ENCODE results near the gene VWA5A.

VWA5A gene

GRCh38 chr11:124193221-124194010 is 78.2 kb downstream of the VWA5A start:
- H3K4me1 ChIP-seq = no peaks in the 10 kb centered on the region; the same call in 1 of the 2 replicates
- in situ Hi-C loops (cut with MboI; ENCODE audit: low sequenced_read_pairs) = no loop called here
- DNase-seq (ENCODE audit: low spot score in 2 of 2) = peak in 1 of 2 experiments; percentile 4
- no peak overlapping the region for H3K4me3 ChIP-seq
- 0 out of 2 replicates have a peak, but pooled peaks cover 3% of the 10 kb centered on the region for H3K27me3 ChIP-seq (ENCODE audit: low read depth)
- H3K9me3 ChIP-seq = no peaks in the 10 kb centered on the region
- no peaks in the 10 kb centered on the region for H3K36me3 ChIP-seq (replicated peaks)

DNA sequence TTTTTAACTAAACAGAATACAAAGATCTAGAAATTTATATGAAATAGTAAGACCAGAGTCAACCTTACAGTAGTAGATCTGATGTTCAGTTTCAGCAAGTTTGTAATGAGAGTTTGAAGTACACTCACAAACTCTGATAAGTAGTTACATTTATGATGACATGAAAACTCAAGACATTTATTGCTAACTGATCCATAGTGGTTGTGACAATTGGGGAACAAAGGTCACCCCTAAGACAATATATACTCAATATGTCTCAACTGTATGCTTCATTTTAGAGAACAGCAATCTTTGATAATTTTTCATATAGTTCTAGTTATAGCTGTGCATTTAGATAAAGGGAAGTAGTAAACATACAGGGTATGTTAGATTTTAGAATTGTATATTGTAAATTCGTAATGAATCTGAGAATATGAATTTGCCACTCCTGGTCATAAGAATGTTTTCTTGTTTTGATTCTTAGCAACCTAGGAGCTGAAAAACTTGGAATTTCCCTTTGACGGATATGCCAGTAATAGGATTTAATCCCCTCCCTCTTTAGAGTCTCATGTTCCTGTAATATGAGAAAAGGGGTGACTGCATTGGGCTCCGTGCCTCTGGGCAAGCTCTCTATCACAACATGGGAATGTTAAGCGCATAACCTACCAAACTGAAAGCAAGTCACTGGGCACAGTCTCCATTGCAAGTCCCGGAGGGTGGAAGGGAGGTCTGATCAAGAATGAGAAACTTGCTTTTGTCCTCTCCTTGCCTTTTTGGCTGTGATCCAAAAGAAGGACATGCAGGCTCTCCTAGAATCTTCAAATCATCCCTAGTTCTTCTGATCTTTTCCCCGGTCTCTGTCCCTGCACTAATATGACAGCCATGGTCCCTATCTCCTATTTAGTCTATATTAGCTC is 79.3 kb downstream of the VWA5A start:
- H3K36me3 ChIP-seq (replicated peaks) = no peaks in the 10 kb centered on the region
- H3K9me3 ChIP-seq = no peaks in the 10 kb centered on the region
- H3K27me3 ChIP-seq (ENCODE audit: low read depth) = 0 out of 2 replicates have a peak, but pooled peaks cover 3% of the 10 kb centered on the region
- in situ Hi-C loops (cut with MboI; ENCODE audit: low sequenced_read_pairs) = no loop called here
- H3K4me3 ChIP-seq = no peak overlapping the region
- no peaks in the 10 kb centered on the region; the same call in 1 of the 2 replicates for H3K4me1 ChIP-seq
- DNase-seq (ENCODE audit: low spot score in 2 of 2) = no peak

DNA sequence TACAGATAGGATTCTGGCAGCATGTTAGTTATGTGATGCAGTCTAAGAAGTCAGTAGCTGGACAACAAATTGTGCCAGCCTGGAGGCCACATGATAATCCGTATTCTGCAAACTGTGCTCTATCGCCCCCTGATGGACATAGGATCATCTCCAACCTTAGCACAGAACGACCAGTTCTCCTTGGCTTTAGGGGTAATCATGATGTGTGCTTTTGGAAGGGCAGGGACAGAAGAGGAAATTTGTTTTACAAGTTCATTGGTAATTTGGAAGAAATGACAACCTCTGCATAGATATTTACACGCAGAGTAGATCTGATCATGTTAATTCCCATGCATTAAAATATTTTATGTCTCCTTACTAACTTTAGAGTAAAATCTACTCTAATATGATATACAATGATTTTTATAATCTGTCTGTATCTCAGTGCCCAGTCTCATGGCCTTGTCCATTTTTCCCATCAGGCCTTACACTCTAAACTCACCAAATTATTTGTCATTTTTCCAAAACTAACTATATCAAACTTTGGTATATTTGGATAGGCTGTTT is 80.0 kb downstream of the VWA5A start:
- Histone ChIP-seq H3K36me3 (replicated peaks) (no peaks in the 10 kb centered on the region), H3K27me3 (ENCODE audit: low read depth) (0 out of 2 replicates have a peak, but pooled peaks cover 3% of the 10 kb centered on the region), H3K9me3 (no peaks in the 10 kb centered on the region), H3K4me1 (no peaks in the 10 kb centered on the region; the same call in 1 of the 2 replicates), H3K4me3 (no peak overlapping the region)
- peak; percentile 19 to 69 for DNase-seq (ENCODE audit: low spot score in 2 of 2)
- in situ Hi-C loops (cut with MboI; ENCODE audit: low sequenced_read_pairs) = no loop called here
